H9 (cell line): ENCODE results near the gene VENTX. TPM values are rescaled to one million over a fixed set of nuclear protein-coding genes. Genes with fewer than 3 reads are reported as not detected.
A peak's percentile ranks its signal among the peaks of the same experiment; 100 is the strongest.

ENCODE experiments used
- DNase-seq: peaks from one replicate; pipeline ENCODE4 v3.0.0-alpha.2; 2017
- H2AFZ ChIP-seq: one replicate; pipeline ENCODE4 v1.6.1; 2013; ENCODE audit warnings: mild to moderate bottlenecking, low read length, control low read depth, moderate library complexity
- H2AK5ac ChIP-seq: 2 replicates; pipeline ENCODE4 v1.6.1; 2013; ENCODE audit warnings: low read length, control low read depth, mixed read lengths; ENCODE audit not compliant: insufficient read length
- H2BK120ac ChIP-seq: one replicate; pipeline ENCODE4 v1.6.1; 2013; ENCODE audit warnings: low read depth, mild to moderate bottlenecking, low read length, control low read depth, inconsistent platforms; ENCODE audit not compliant: poor library complexity, severe bottlenecking
- H2BK12ac ChIP-seq: 2 replicates; pipeline ENCODE4 v1.6.1; 2013; ENCODE audit warnings: low read length, control low read depth, mixed read lengths, low read depth; ENCODE audit not compliant: insufficient read length
- H2BK15ac ChIP-seq: 2 replicates; pipeline ENCODE4 v1.6.1; 2013; ENCODE audit warnings: low read depth, low read length, control low read depth
- H2BK20ac ChIP-seq: one replicate; pipeline ENCODE4 v1.6.1; 2013; ENCODE audit warnings: low read depth, mild to moderate bottlenecking, low read length, control low read depth, inconsistent platforms; ENCODE audit not compliant: poor library complexity, severe bottlenecking
- H2BK5ac ChIP-seq: 2 replicates; pipeline ENCODE4 v1.6.1; 2013; ENCODE audit warnings: low read length, control low read depth, mixed read lengths; ENCODE audit not compliant: insufficient read length
- H3K14ac ChIP-seq: 2 replicates; pipeline ENCODE4 v1.6.1; 2013; ENCODE audit warnings: low read length, control low read depth; ENCODE audit not compliant: insufficient read depth
- H3K18ac ChIP-seq: 2 replicates; pipeline ENCODE4 v1.6.1; 2013; ENCODE audit warnings: low read depth, mild to moderate bottlenecking, mixed read lengths, low read length, control low read depth; ENCODE audit not compliant: insufficient read length
- H3K23ac ChIP-seq: 2 replicates; pipeline ENCODE4 v1.6.1; 2013; ENCODE audit warnings: low read length, control low read depth, mixed read lengths, low read depth; ENCODE audit not compliant: insufficient read length
- H3K23me2 ChIP-seq: 2 replicates; pipeline ENCODE4 v1.6.1; 2013; ENCODE audit warnings: low read depth, mild to moderate bottlenecking, mixed read lengths, low read length, control low read depth; ENCODE audit not compliant: insufficient read length, poor library complexity, severe bottlenecking
- H3K27ac ChIP-seq: 2 replicates; pipeline ENCODE4 v1.5.1; 2013; ENCODE audit warnings: low read length, control low read depth, mixed read lengths, low read depth; ENCODE audit not compliant: insufficient read length
- H3K27me3 ChIP-seq: 2 replicates; pipeline ENCODE4 v1.6.1; 2013; ENCODE audit warnings: low read length, control low read depth, inconsistent platforms; ENCODE audit not compliant: insufficient read depth
- H3K4ac ChIP-seq: 2 replicates; pipeline ENCODE4 v1.6.1; 2013; ENCODE audit warnings: low read depth, mild to moderate bottlenecking, control low read depth, inconsistent platforms, low read length, moderate library complexity
- H3K4me1 ChIP-seq: 2 replicates; pipeline ENCODE4 v1.6.1; 2013; ENCODE audit warnings: low read length, control low read depth, inconsistent platforms; ENCODE audit not compliant: insufficient read depth
- H3K4me2 ChIP-seq: 2 replicates; pipeline ENCODE4 v1.6.1; 2013; ENCODE audit warnings: low read length, control low read depth, mixed read lengths; ENCODE audit not compliant: insufficient read length, insufficient read depth
- H3K56ac ChIP-seq: 2 replicates; pipeline ENCODE4 v1.6.1; 2013; ENCODE audit warnings: low read depth, mild to moderate bottlenecking, mixed read lengths, low read length, control low read depth; ENCODE audit not compliant: insufficient read length
- H3K79me1 ChIP-seq: 2 replicates; pipeline ENCODE4 v1.6.1; 2013; ENCODE audit warnings: low read depth, mild to moderate bottlenecking, moderate library complexity, low read length, control low read depth, inconsistent platforms; ENCODE audit not compliant: insufficient read depth, poor library complexity, severe bottlenecking
- H3K79me2 ChIP-seq: 2 replicates; pipeline ENCODE4 v1.6.1; 2013; ENCODE audit warnings: low read length, control low read depth, inconsistent platforms; ENCODE audit not compliant: insufficient read depth
- H3K9ac ChIP-seq: 2 replicates; pipeline ENCODE4 v1.6.1; 2013; ENCODE audit warnings: low read length, control low read depth, mixed read lengths; ENCODE audit not compliant: insufficient read length; ENCODE audit errors: extremely low read depth
- H3K9me3 ChIP-seq: one replicate; pipeline ENCODE4 v1.6.1; 2013; ENCODE audit warnings: low read depth, low read length, inconsistent platforms; ENCODE audit not compliant: control insufficient read depth
- H3T11ph ChIP-seq: one replicate; pipeline ENCODE4 v1.6.1; 2013; ENCODE audit warnings: mild to moderate bottlenecking, low read length, control low read depth, inconsistent platforms
- H4K20me1 ChIP-seq: one replicate; pipeline ENCODE4 v1.6.1; 2013; ENCODE audit not compliant: control insufficient read depth, insufficient read length, insufficient read depth
- H4K5ac ChIP-seq: 2 replicates; pipeline ENCODE4 v1.6.1; 2013; ENCODE audit warnings: low read depth, mild to moderate bottlenecking, mixed read lengths, low read length, control low read depth; ENCODE audit not compliant: insufficient read length
- H4K8ac ChIP-seq: replicated peaks from 2 replicates; pipeline ENCODE4 v1.6.1; 2013; ENCODE audit warnings: low read length, control low read depth, mixed read lengths, low read depth; ENCODE audit not compliant: insufficient read length
- H4K91ac ChIP-seq: 2 replicates; pipeline ENCODE4 v1.6.1; 2013; ENCODE audit warnings: low read depth, mild to moderate bottlenecking, moderate library complexity, mixed read lengths, low read length, control low read depth; ENCODE audit not compliant: insufficient read length
- H3K27ac Mint-ChIP-seq, 3 experiments: 2 replicates in 2 of 3; 3 replicates in 1 of 3; pipeline ENCODE4 v1.8.0; 2020 to 2021; ENCODE audit warnings: mixed read lengths in 3 of 3, mild to moderate bottlenecking in 1 of 3, moderate library complexity in 1 of 3
- H3K27me3 Mint-ChIP-seq: 2 replicates; pipeline ENCODE4 v1.8.0; 2021; ENCODE audit warnings: low read depth, mild to moderate bottlenecking, moderate library complexity, mixed read lengths
- H3K36me3 Mint-ChIP-seq, 3 experiments: 2 replicates in 2 of 3; 3 replicates in 1 of 3; pipeline ENCODE4 v1.8.0; 2020 to 2021; ENCODE audit warnings: low read depth in 3 of 3, mixed read lengths in 3 of 3; ENCODE audit not compliant: insufficient read depth in 1 of 3
- H3K4me1 Mint-ChIP-seq, 2 experiments: 2 replicates each; pipeline ENCODE4 v1.8.0; 2020; ENCODE audit warnings: mixed read lengths in 2 of 2
- H3K4me3 Mint-ChIP-seq, 2 experiments: 2 replicates in 1 of 2; 3 replicates in 1 of 2; pipeline ENCODE4 v1.8.0; 2020 to 2021; ENCODE audit warnings: mild to moderate bottlenecking in 2 of 2, mixed read lengths in 2 of 2, moderate library complexity in 1 of 2
- H3K9me3 Mint-ChIP-seq, 2 experiments: 2 replicates in 1 of 2; 3 replicates in 1 of 2; pipeline ENCODE4 v1.8.0; 2020; ENCODE audit warnings: mild to moderate bottlenecking in 2 of 2, mixed read lengths in 2 of 2, moderate library complexity in 1 of 2
- CTCF ChIP-seq: fragments of 200-600 bp; sonication (generic); conservative IDR thresholded peaks from 3 replicates; pipeline ENCODE4 v1.8.0; 2021; ENCODE audit warnings: antibody characterized with exemption, mild to moderate bottlenecking
- WGBS: extraction: QIAGEN DNeasy Blood & Tissue Kit; methylation state at CpG from one replicate; pipeline ENCODE4 v1.1.7; 2013; ENCODE audit warnings: missing lambda C conversion rate, low lambda C conversion rate, mixed read lengths; ENCODE audit not compliant: insufficient read length; ENCODE audit errors: extremely low coverage; 5-methylcytosine and 5-hydroxymethylcytosine counted together
- total RNA-seq: library from RNA; stranded (reverse); gene quantifications from 2 replicates; pipeline ENCODE4 v1.2.1, GENCODE V29; 2021

The VENTX gene
- total RNA-seq, 1 experiment from 2014 or later, result 10.9 TPM

GRCh38 chr10:133251388-133252222, 13.9 kb downstream of the VENTX start:
- WGBS, result no CpG with 5 or more reads among the region's 28 CpGs
- no peak overlapping the region for H2BK20ac ChIP-seq
- no peak overlapping the region for H2AK5ac ChIP-seq
- no peaks in the 10 kb centered on the region for H3K4me1 ChIP-seq
- H3K27ac ChIP-seq, result no peak overlapping the region
- H4K5ac ChIP-seq, result no peak overlapping the region
- Mint-ChIP-seq H3K4me3 (no peak overlapping the region), H3K4me1 (peaks cover 10 to 23% of the 10 kb centered on the region in 2 experiments), H3K27ac (peak overlapping the region in 1 of 3 experiments; percentile 63; a peak in 1 of 7 replicates), H3K36me3 (no peaks in the 10 kb centered on the region), H3K9me3 (no peaks in the 10 kb centered on the region; a peak in 2 of 5 replicates), H3K27me3 (peaks cover 6% of the 10 kb centered on the region)
- no peak overlapping the region for H2BK5ac ChIP-seq
- no peak overlapping the region for H2BK120ac ChIP-seq
- no peak overlapping the region for H3T11ph ChIP-seq
- no peak overlapping the region for H3K4ac ChIP-seq
- H3K23me2 ChIP-seq, result no peaks in the 10 kb centered on the region
- no peak overlapping the region for H3K4me2 ChIP-seq
- H4K91ac ChIP-seq, result no peak overlapping the region
- TF ChIP-seq CTCF, result no peak
- H4K20me1 ChIP-seq, result no peaks in the 10 kb centered on the region
- H3K9ac ChIP-seq, result no peak overlapping the region
- H3K18ac ChIP-seq, result no peak overlapping the region
- H3K23ac ChIP-seq, result no peak overlapping the region
- H3K79me1 ChIP-seq, result no peaks in the 10 kb centered on the region
- no peaks in the 10 kb centered on the region for H3K27me3 ChIP-seq
- H3K9me3 ChIP-seq, result no peaks in the 10 kb centered on the region
- H3K56ac ChIP-seq, result no peak overlapping the region
- H4K8ac ChIP-seq, result no peak overlapping the region
- H2AFZ ChIP-seq, result no peak overlapping the region
- H2BK12ac ChIP-seq, result no peak overlapping the region
- no peak for DNase-seq
- no peaks in the 10 kb centered on the region for H3K79me2 ChIP-seq
- no peak overlapping the region for H2BK15ac ChIP-seq
- no peak overlapping the region; the same call in 1 of the 2 replicates for H3K14ac ChIP-seq
